DND-41 (cell line): ENCODE measurements around the gene HELZ.

Experiments used
- ATAC-seq: fragments of 200-7000 bp; cut with Tn5 transposase; 3 replicates; pipeline ENCODE4 v1.9.1; 2021; ENCODE audit warnings: low read depth; ENCODE audit not compliant: insufficient read depth
- DNase-seq: peaks from one replicate; pipeline ENCODE4 v3.0.0-alpha.2; 2020
- H2AFZ ChIP-seq: 2 replicates; pipeline ENCODE4 v1.6.0; 2012; ENCODE audit warnings: low read depth, low read length
- H3K27ac ChIP-seq: 2 replicates; pipeline ENCODE4 v1.5.1; 2012; ENCODE audit warnings: low read length, inconsistent platforms
- H3K27me3 ChIP-seq: fragments of 200-600 bp; sonication (generic); 2 replicates; pipeline ENCODE4 v1.6.0; 2012; ENCODE audit warnings: low read length, mild to moderate bottlenecking, inconsistent platforms; ENCODE audit not compliant: insufficient read depth, poor library complexity
- H3K36me3 ChIP-seq: 2 replicates; pipeline ENCODE4 v1.5.1; 2012; ENCODE audit warnings: low read length, inconsistent platforms; ENCODE audit not compliant: insufficient read depth
- H3K4me1 ChIP-seq: 2 replicates; pipeline ENCODE4 v1.5.1; 2012; ENCODE audit warnings: mild to moderate bottlenecking, low read length; ENCODE audit not compliant: insufficient read depth
- H3K4me2 ChIP-seq: 2 replicates; pipeline ENCODE4 v1.6.0; 2012; ENCODE audit warnings: mild to moderate bottlenecking, moderate library complexity, low read length, inconsistent platforms; ENCODE audit not compliant: insufficient read depth
- H3K4me3 ChIP-seq, 2 experiments: fragments of 200-600 bp in 1 of 2; shearing (Covaris generic) in 1 of 2; 2 replicates each; pipeline ENCODE4 v1.5.1; 2012 to 2016; ENCODE audit warnings: inconsistent platforms in 2 of 2, low read length in 2 of 2, mild to moderate bottlenecking in 2 of 2, low read depth in 1 of 2, moderate library complexity in 1 of 2
- H3K79me2 ChIP-seq: 2 replicates; pipeline ENCODE4 v1.6.0; 2012; ENCODE audit warnings: low read length, inconsistent platforms; ENCODE audit not compliant: insufficient read depth
- H3K9ac ChIP-seq: 2 replicates; pipeline ENCODE4 v1.6.0; 2012; ENCODE audit warnings: low read depth, mild to moderate bottlenecking, inconsistent platforms, low read length, moderate library complexity
- H3K9me3 ChIP-seq: 2 replicates; pipeline ENCODE4 v1.5.1; 2012; ENCODE audit warnings: low read length, moderate library complexity, mild to moderate bottlenecking, inconsistent platforms; ENCODE audit not compliant: insufficient read depth, severe bottlenecking
- H4K20me1 ChIP-seq: 2 replicates; pipeline ENCODE4 v1.6.0; 2012; ENCODE audit warnings: low read length; ENCODE audit not compliant: insufficient read depth
- CTCF ChIP-seq: IDR thresholded peaks from 2 replicates; pipeline ENCODE4 v1.5.1; 2012; ENCODE audit warnings: borderline replicate concordance, low read length, moderate library complexity, mild to moderate bottlenecking; ENCODE audit not compliant: poor library complexity, severe bottlenecking; ENCODE audit errors: extremely low read depth
- EZH2 ChIP-seq: IDR thresholded peaks from 3 replicates; pipeline ENCODE4 v1.6.1; 2012; ENCODE audit warnings: borderline replicate concordance, low read depth, mild to moderate bottlenecking, moderate library complexity, low read length, inconsistent platforms; ENCODE audit not compliant: severe bottlenecking

Gene HELZ

DNA sequence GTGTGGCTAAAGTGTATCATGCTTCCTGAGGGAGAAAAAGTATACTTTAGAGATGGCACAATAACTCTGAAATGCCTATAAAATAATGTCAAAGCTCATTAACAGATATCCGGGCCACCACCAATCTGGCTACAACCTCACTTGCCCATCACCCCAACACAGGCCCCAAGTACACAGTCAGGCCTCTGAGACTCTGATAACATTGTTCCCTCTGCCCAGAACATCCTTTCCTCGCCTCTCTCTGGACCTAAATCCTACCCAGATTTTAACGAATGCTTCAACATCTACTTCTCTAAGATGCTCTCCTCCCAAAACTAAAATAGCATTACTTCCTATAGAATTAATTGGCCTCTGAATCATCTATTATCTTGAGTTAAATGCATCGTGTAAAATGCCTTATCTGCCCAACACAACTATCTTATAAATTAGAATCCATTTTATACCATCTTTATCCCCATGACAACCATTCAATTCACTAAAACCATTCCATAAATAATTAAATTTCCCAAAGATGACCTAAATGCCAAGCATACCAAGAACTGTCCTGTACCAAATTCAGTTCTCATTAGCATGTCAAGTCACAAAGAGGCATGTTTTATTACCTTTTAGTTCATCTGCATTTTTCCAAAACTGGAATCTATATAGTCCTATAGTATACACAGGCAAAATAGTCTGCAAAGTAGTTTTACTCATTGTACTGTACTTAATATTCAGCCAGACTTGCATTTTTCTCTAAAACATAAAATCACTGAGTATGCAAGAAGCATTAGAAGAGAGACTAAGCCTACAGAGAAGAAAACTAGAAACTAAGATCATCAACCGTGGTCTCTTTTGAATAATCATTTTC is 15.7 kb downstream of the HELZ start:
- peaks cover 17% of the 10 kb centered on the region; the same call in 1 of the 2 replicates for H4K20me1 ChIP-seq
- ATAC-seq (no peak), DNase-seq (no peak)
- no peak overlapping the region for H2AFZ ChIP-seq
- H3K9me3 ChIP-seq: no peaks in the 10 kb centered on the region
- no peak overlapping the region for H3K9ac ChIP-seq
- no peak overlapping the region for H3K4me3 ChIP-seq
- TF ChIP-seq EZH2: no peak
- no peak for TF ChIP-seq CTCF
- peaks cover 48% of the 10 kb centered on the region; the same call in 1 of the 2 replicates for H3K36me3 ChIP-seq
- H3K27me3 ChIP-seq: no peaks in the 10 kb centered on the region
- H3K79me2 ChIP-seq: peaks cover 95% of the 10 kb centered on the region
- no peak overlapping the region for H3K4me2 ChIP-seq
- no peaks in the 10 kb centered on the region for H3K4me1 ChIP-seq
- no peak overlapping the region for H3K27ac ChIP-seq

- Histone ChIP-seq H3K27ac (no peak overlapping the region), H3K79me2 (peaks cover 96% of the 10 kb centered on the region), H3K4me3 (no peak overlapping the region), H3K9ac (no peak overlapping the region), H4K20me1 (peaks cover 25% of the 10 kb centered on the region), H3K27me3 (no peaks in the 10 kb centered on the region), H2AFZ (no peak overlapping the region), H3K4me2 (no peak overlapping the region), H3K4me1 (no peaks in the 10 kb centered on the region), H3K36me3 (peaks cover 46% of the 10 kb centered on the region), H3K9me3 (no peaks in the 10 kb centered on the region)
- TF ChIP-seq EZH2 (no peak), CTCF (no peak)
- DNase-seq: no peak
- ATAC-seq: no peak
These were observed 17.5 kb downstream of the HELZ start for GRCh38 chr17:67227488-67227887.

DNA sequence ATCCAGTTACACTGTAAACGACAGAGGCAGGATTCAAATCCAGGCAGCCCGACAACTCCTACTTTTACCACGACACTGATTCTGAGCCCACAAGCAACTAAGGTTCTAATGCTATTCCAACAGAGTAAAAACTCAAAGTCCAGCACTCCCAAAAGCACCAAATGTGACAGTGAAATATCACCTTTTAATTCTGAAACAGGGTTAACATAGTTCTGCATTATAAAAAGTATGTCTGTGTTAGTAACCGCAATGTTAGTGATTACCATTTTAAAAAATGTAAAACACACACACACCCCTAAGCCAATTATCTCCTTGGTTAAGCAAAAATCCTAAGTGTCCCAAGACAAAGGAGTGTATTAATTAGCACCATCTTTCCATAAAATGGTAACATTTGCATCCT is 19.7 kb downstream of the HELZ start:
- H3K27me3 ChIP-seq: no peaks in the 10 kb centered on the region
- no peak overlapping the region for H3K27ac ChIP-seq
- peaks cover 98% of the 10 kb centered on the region for H3K79me2 ChIP-seq
- no peak overlapping the region for H3K9ac ChIP-seq
- H3K4me3 ChIP-seq: no peak overlapping the region
- no peak overlapping the region for H2AFZ ChIP-seq
- H3K36me3 ChIP-seq: peaks cover 35% of the 10 kb centered on the region
- ATAC-seq (no peak), DNase-seq (no peak)
- peaks cover 40% of the 10 kb centered on the region for H4K20me1 ChIP-seq
- no peak for TF ChIP-seq CTCF
- no peak for TF ChIP-seq EZH2
- H3K9me3 ChIP-seq: no peaks in the 10 kb centered on the region
- H3K4me1 ChIP-seq: no peaks in the 10 kb centered on the region
- H3K4me2 ChIP-seq: no peak overlapping the region
